Activated CD8-positive, alpha-beta memory T cell treated with anti-CD3 and anti-CD28 coated beads for 4 hours (primary cell): ENCODE results near the gene RNF186.
"Not testable (repeated sequence)": the region's sequence is repeated elsewhere in the genome, so short reads cannot be mapped to it uniquely, and the experiment has no call there.

Experiments
- DNase-seq, 2 donors: peaks; one replicate each; pipeline ENCODE4 v3.0.0-alpha.2; 2020; ENCODE audit warnings: low read depth in 2 of 2

The RNF186 gene

DNA sequence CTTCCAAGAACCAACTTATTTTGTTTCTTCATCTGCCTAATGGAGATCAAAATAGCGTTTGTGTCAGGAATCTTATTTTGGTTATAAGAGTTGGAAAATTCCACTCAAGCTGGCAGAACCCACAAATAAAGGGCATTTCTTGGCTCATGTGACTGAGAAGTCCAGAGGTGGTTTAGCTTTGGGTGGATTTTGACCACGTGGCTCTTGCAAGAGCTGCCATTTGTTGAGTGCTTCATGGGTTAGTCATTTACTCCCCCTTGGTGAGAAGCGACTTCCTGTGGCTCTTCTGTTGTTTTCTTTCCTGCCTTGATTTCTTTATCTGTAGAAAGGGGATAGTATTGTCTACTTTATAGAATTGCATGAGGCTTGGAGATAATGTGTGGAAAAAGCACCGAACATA lies 9.5 kb upstream of the RNF186 start:
- DNase-seq, result no peak

DNA sequence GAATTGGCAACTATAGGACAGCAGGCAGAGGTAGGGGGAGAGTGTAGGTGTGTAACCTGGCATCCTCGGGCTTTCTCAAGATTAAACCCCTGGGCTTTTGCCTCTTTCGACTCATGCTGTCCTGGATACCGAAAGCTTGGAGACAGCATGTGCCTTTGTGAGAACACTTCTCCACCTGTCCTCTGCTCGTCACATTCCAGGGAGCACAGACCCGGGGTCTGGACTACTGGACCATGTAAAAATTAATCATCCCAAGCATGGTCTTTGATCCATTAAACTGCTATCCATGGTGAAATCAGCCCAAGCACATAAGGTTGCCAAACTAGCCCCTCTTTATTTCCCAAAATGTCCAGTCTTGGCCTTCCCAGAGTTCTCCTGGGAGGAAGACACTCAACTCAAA lies 9.0 kb upstream of the RNF186 start:
- no peak for DNase-seq

DNA sequence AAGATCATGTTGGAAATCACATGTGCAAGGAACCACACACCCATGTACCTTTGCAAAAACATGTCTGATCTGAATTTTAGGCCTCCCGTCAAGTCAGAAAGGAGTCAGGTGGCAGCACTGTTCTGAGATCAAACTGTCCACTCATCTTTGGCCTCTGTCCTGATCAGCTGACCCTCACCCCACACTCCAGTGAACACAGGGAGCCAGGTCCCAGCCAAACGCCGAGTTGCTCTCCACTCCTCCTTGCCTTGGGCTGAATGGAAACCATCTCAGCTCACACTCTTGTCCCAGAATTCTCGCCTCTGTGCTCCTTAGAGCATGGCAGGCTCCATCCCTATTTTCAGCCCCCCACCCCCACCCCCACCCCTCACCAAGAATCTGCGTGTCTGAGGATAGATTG lies 4.6 kb upstream of the RNF186 start:
- DNase-seq, result no peak

DNA sequence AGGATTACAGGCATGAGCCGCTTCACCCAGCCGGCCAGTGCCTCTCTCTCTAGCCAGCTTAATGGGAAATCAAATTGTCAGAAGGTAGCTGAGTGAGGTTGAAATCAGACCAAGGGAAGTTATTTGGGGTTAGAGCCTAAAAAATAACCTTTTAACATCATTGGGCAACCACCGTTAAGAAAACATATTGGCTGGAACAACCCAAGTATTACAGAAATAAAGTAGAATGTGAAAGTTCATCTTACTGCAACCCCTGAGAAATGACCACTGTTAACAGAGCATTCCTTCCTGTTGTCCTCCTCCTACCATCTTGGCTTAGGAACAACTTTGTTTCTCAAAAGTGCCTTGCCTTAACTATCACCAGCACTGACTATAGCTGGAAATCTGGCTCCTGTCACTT lies 3.2 kb upstream of the RNF186 start:
- no peak for DNase-seq

DNA sequence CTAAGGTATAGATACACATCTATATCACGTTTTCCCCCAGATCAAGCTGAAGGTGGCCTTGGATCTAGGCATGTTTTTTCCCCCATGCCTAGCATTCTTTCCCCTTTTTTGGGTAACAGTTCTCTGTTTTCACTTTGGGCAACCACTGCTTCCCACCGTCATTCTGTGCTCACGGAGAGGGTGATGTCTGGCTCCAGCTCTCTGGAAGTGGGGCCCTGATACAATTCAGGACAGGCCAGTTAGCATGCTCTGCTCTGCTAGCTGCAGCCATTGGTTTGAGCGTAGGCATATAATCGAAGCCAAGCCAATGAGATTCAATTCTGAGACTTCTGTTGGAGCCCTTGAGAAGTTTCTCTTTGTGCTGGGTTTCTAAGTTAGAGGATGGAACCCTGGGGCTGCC lies 2.1 kb upstream of the RNF186 start:
- no peak for DNase-seq

DNA sequence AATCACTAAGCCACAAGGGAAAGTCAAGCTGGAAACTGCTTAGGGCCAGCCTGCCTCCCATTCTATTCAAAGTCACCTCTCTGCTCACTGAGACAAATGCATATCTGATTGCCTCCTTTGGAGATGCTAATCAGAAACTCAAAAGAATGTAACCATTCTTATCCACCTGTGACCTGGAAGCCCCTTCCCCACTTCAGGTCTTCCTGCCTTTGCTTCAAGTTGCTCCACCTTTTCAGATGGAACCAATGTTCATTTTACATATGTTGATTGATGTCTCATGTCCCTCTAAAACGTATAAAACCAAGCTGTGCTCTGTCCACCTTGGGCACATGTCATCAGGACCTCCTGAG lies 1.6 kb upstream of the RNF186 start:
- not testable (repeated sequence) for DNase-seq

DNA sequence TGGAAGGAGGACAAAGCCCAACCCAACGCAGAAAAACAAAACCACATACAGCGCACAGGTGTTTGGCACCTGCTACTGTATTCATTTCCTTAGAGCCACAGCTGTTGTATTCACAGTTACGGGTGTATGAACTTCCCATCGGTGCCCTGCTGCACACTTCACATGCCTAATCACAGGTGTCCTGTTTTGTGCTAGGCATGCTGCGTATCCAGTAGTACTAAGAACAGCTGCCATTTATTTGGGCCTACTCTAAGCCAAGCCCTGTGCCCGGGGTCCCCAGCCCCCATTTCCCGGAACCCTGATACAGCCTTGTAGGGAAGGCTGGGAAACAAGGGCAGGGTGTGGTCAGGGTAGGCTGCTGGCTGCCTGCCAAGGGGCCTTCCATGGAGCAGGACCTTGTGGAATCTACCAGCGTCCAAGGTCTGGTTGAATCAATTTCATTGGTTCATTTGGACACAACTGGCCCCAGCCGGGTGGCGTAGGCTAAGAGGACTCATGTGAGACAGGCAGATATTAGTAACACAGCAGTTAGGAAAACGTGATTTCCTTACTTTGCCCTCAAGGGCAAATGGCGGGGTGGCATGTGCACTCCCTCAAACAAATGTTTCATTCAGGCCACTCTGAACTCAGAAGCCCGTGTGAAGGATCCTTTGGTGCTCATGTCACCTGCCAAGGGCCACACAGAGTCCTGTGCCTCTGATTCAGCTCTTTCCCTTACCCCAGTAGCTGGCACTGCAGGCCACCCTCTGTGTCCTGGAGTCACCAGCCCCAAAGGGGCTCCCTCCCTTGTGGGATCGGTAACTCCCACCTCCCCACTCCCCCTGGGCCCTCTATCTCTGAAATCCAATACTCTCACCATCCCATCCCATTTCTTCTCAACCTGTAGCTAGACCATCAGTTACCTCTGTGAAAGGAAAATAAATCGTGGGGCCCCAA lies 986 bp upstream of the RNF186 start:
- DNase-seq, result no peak

DNA sequence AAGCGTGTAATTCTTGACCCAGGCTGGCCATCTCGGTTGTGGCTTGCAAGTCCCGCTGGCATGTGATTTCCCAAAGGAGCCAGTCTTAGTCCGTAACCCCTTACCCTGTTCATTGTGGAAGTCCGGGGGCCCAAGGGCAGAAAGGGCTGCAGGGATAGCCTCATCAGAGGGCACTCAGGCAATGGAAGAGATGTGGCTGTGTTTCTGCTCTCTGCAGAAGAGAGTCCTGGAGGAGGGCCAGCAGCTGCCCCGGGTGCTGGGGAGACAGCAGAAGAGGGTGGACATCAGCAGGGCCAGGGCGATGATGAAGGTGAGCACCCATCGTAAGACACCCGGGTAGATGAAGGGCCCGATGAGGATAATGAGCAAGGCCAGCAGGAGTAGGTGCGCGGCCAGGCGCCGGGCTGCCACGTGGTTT lies 830 bp downstream of the RNF186 start:
- no peak for DNase-seq

DNA sequence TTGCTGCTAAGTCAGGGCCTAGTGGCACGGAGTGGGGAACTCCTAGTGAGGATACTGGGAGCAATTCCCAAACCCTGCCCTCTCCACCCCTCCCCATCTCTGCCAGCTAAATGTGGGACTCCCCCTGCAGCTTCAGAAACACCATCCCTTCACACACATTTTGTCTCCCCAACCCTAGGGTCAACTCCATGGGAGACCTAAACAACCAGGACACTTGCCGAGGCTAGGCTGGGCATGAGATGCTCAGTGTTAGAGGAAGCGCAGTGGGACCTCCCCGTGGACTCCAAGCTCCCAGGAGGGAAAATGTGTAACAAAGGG lies 1.5 kb downstream of the RNF186 start:
- no peak for DNase-seq

DNA sequence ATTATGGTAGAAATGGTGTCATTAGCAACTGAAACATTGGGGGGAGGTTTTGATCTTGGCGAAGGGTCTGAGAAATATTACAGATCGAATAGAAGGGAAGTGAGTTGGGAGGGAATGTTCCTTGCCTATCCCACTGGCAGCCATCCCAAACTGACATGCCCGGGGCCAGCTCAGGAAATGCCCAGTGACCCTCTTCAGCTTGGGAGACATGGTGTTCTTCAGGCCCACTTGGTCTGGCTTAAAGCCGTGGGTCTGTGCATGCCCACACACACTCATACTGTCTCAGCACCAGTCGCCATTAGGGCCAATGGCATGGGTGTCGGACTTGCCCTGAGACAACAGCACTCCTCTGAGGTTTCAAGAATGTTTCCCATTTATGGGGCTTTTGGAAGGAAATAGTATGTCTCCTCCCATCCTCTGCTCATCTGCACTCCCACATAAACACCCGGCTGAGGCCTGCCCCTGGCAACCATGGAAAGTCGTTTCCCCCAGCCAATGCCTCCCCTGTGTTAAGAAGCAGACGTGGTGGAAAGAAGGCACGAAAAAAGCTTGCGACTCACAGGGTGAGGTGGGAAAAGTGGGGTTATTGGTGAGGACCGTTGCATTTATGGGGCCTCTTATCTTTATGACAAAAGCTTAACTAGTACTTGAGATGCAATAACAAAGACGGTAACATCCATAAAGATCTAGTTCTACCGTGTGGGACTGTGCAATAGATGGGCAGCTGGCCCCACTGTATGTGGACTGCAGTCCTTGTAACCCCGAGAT lies 2.0 kb downstream of the RNF186 start:
- DNase-seq, result no peak

DNA sequence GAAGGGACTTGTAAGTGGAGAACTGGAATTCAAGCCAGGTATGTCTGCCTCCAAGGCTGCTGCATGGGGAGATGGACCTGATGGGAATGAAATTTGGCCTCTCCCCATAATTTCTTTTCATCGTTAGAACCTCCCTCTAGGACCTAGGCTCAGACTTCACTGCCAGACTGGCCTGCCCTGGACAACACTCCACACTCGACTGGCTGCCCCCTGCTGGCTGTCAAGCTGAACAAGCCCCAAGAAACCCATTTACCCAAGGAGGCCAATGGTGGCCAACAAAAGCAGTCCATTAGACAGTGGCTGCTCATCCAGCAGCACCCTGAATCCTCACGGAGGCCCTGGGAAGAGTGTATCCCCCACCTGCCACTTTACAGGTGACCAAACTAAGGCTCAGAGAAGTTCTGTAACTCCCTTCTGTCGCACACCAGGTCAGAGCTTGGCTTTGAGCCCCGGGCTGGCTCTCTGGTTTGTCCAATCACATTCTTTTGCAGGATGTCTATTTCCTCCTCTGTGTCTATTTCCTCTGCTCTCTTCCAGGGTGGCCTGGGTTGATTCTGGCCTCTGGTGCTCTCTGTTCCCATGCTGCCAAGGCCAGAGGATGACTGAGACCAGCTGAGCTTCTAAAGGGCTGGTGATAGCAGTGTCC lies 3.8 kb downstream of the RNF186 start:
- peak in 1 of 2 donors; percentile 12 for DNase-seq

DNA sequence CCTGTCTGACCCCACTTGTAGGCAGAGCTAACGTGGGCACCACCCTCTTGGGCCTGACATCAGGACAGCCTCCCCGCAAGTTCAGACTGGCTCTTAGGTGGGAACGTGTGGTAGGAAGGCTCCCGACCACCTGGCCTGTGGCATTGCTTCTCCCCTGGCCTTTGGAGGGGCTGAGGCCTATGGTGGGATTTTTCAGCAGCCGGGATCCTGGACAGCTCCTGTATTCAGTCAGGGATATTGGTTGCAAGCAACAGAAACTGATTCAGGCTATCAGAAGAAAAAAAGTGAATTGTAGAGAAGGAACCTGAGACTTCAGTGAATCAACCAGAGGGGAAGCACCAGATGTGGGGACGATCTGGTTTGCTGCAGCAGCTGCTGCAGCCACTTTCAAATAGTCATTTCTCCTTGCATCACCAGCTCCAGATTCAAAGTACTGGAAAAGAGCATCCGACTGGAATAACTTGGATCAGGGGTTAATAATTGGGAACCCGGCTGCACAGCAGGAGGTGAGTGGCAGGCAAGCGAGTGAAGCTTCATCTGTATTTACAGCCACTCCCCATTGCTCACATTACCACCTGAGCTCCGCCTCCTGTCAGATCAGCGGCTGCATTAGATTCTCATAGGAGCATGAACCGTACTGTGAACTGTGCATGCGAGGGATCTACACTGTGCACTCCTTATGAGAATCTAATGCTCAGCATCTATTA lies 5.9 kb downstream of the RNF186 start:
- no peak for DNase-seq

DNA sequence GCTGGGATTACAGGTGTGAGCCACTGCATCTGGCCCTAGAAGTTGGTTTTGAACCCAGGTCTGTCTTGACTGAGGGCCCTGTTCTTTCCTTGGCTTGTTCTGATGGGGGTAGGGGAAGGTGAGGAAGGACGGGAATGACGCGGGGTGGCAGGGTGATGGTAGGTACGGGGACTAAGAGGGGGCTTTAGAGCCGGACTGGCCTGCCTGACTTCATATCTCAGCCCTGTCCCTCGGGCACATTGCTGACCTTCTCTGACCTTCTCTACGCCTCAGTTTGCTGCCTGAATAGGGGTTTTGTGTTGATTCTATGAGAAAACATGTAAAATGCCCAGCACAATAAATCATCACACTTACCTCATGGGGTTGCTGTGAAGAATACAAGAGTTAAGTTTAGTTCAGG lies 6.7 kb downstream of the RNF186 start:
- DNase-seq, result no peak

DNA sequence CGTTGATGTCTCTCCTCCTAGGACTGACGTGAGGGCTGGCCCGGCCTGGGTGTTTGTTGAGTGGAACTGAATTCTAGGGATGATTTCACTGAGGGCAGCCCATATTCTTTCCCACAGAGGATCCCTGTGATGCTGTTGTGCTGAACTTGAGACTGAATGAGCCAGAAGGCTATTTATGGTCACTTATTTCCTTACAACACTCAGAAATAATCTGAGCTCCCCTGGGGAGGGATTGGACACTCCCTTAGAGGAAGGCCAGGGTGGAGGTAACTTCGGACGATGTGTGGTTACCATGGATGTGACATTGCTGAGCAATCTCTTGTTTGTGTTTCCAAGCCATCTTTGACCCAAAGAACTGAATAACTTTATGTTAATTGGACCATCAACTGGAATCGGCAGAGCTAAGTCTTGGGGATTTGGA lies 10.2 kb downstream of the RNF186 start:
- no peak for DNase-seq

DNA sequence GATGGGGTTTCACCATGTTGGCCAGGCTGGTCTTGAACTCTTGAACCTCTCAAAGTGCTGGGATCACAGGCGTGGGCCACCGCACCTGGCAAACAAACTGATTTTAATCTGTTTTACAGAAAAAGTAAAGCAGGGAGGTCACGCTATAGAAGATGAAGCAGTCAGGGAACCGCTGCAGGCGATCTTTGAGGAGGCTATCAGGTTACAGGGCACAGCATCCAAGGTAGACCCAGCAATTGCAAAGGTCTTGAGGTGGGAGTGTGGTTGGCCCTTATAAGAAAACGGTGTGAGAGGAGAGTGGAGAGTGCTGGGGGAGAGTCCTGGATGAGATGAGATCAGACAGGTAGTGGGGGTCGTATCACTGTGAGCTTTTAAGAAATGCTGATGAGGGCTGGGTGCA lies 12.8 kb downstream of the RNF186 start:
- DNase-seq, result no peak

DNA sequence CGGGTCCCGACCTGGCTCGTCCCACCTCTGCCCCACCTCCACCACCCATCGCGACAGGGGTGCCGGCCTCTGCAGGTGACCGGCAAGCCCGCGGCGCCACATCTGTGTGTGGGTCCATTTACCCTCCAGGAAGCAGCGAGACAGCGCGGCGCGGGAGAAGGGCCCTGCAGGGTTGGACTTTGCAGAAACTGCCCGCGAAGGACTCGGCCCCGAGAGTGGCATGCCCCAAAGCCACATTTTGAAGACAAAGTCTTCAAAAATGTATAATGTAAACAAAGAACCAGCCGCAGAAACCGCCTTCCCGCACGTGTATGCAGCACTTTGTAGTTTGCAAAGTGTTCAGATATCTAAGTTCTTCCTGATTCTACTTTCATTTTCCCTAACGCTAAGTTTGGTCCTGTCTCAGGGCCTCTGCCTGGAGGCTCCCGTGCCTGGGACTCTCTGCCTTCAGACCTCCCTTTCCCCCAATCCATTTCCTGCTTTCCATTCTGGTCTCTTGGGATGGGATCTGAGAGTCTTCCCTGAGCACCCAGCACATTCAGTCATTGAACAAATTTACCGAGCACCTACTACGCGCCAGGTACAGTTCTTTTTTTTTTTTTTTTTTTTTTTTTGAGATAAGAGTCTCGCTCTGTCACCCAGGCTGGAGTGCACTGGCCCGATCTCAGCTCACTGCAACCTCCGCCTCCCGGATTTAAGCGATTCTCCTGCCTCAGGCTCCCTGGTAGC lies 14.8 kb downstream of the RNF186 start:
- peak in 1 of 2 donors; percentile 6 for DNase-seq

DNA sequence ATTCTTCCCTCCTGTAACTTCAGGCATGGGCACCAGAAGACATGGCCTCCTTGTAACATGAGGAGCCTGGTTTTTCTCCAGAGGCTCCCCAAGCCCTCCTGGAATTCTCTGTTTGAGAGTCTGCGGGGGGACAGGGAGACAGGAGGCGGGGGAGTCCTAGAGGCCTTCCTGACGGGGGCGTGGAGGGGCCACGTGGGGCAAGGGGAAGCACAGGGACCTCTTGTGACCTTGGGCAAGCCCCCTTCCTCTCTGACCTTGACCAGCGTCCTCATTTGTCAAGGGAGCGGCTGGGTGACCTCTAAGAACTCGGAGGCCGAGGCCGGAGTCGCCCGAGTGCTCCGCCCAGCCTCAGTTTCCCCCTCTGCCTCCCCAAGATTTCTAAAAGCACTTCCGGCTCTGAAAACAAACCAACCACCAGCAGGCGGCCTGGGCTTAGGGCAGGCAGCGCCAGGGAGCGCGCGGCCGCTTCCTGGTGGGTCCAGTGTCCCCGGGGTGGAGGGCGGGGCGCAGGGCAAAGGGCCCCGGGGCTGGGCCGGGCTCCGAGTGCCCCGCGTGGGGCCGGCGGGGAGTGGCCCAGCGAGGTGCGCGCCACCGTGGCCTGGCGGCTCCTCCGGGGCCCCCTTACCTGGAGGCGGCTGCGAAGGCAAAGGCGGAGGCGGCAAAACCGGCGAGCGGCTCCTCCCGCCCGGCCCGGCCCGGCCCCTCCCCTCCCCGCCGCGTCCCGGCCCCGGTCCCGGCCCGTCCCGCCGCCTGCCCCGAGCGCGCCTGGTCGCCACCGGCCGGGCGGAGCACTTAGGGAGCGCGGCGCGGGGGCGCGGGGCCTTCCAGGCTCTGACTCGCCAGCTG lies 15.6 kb downstream of the RNF186 start, which contains the start of gene TMCO4:
Gene TMCO4 (minus strand): TSS at position 687 of the 846 bp plus-strand sequence. CDS start 19,158 bp downstream, outside the sequence.
- DNase-seq, result peak; percentile 3 to 19

DNA sequence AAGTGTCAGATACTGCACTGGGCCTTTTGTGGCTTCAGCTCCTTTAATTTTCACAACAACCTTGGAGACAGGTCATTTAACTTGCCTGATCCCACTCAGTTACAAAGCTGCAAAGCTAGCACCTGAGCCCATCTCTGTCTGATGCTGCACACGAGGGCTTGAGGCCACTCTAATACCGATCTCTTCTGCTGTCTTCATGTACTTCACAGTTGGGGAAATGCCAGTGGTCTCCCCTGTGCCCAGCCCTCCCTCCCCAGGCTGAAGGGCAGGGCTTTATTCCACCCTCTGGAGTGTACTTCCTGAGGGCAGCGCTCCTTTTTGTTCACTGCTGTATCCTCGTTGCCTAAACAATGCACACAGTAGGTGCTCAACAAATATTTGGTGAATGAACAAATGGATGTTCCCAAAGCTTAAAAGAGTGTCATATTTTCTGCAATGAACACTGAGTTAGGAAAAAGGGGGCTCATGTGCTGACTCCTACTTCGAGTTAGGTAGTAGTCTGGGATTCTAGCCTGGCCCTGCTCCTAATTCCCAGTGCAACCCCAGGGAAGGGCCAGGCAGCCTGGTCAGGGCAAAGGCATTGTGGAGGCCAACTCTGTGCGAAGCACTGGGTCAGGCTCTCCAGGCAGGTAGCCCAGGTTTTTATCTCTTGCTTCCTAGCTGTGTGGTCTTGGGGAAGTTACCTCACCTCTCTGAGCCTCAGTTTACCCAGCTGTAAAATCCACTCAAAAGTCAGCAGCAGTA lies 16.4 kb downstream of the RNF186 start:
- no peak for DNase-seq

DNA sequence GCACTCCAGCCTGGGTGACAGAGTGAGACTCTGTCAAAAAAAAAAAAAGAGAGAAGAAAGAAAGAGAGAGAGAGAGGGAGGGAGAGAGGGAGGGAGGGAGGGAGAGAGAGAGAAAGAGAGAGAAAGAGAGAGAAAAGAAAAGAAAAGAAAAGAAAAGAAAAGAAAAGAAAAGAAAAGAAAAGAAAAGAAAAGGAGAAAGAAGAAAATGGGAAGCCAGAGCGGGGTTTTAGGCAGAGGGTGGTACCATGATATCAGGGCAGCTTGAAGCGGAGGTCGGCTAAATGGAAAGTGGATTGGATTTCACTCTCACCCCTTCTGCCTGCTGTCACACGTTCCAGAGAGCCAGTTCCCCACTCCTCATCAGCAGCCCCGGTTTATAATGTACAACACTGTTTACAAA lies 17.3 kb downstream of the RNF186 start:
- no peak for DNase-seq

DNA sequence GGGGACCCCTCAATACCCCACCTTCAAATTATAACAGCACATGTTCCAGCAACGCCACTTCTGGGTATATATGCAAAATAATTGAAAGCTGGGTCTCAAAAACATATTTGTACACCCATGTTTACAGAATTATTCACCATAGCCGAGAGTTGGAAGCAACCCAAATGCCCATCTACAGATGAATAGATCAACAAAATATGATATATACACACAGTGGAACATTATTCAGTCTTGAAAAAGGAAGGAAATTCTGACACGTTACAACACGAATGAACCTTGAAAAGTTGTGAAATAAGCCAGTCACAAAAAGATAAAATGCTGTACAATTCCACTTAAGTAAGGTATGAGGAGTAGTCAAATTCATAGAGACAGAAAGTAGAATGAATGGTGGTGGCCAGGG lies 20.5 kb downstream of the RNF186 start:
- DNase-seq, result no peak
